HG02588 (cell line): Measurements from ENCODE around the gene NEK7.
"Not testable (repeated sequence)": the region's sequence is repeated elsewhere in the genome, so short reads cannot be mapped to it uniquely, and the experiment has no call there.

ENCODE experiments used
- ATAC-seq: cut with Tn5 transposase; IDR thresholded peaks from one replicate; pipeline ENCODE4 v1.9.1; 2021; ENCODE audit warnings: mild to moderate bottlenecking, moderate library complexity; ENCODE audit not compliant: unreplicated experiment

Gene NEK7

GRCh38 chr1:198167436-198167934, 10.7 kb downstream of the NEK7 start:
- peak; percentile 65 for ATAC-seq

GRCh38 chr1:198168227-198168626, 11.4 kb downstream of the NEK7 start:
- ATAC-seq: no peak

GRCh38 chr1:198169672-198170071, 12.9 kb downstream of the NEK7 start:
- no peak for ATAC-seq

GRCh38 chr1:198171667-198172540, 15.1 kb downstream of the NEK7 start:
- no peak for ATAC-seq

- ATAC-seq: no peak
Observed at GRCh38 chr1:198173832-198174231, 17.0 kb downstream of the NEK7 start.

GRCh38 chr1:198174297-198174696, 17.5 kb downstream of the NEK7 start:
- ATAC-seq: no peak

GRCh38 chr1:198175423-198176170, 18.8 kb downstream of the NEK7 start:
- peak; percentile 38 for ATAC-seq

- no peak for ATAC-seq
Observed at GRCh38 chr1:198176179-198176578, 19.4 kb downstream of the NEK7 start.

GRCh38 chr1:198177546-198177945, 20.7 kb downstream of the NEK7 start:
- no peak for ATAC-seq

GRCh38 chr1:198178615-198179014, 21.8 kb downstream of the NEK7 start:
- no peak for ATAC-seq

GRCh38 chr1:198179556-198179981, 22.8 kb downstream of the NEK7 start:
- ATAC-seq: no peak

GRCh38 chr1:198183605-198184004, 26.8 kb downstream of the NEK7 start:
- ATAC-seq: no peak

GRCh38 chr1:198184516-198184915, 27.7 kb downstream of the NEK7 start:
- no peak for ATAC-seq

GRCh38 chr1:198185146-198185545, 28.3 kb downstream of the NEK7 start:
- ATAC-seq: no peak

- peak; percentile 45 for ATAC-seq
Observed at GRCh38 chr1:198185759-198186158, 29.0 kb downstream of the NEK7 start.

GRCh38 chr1:198186916-198187580, 30.2 kb downstream of the NEK7 start:
- ATAC-seq: no peak

GRCh38 chr1:198187973-198188588, 31.3 kb downstream of the NEK7 start:
- no peak for ATAC-seq

GRCh38 chr1:198191117-198191516, 34.3 kb downstream of the NEK7 start:
- no peak for ATAC-seq

- ATAC-seq: not testable (repeated sequence)
Observed at GRCh38 chr1:198193871-198194270, 37.1 kb downstream of the NEK7 start.

GRCh38 chr1:198196630-198197029, 39.8 kb downstream of the NEK7 start:
- ATAC-seq: no peak

- no peak for ATAC-seq
Observed at GRCh38 chr1:198197285-198197684, 40.5 kb downstream of the NEK7 start.
